CD4-positive, alpha-beta T cell (primary cell): ENCODE results near the gene UBC. TPM values are rescaled to one million over a fixed set of nuclear protein-coding genes. Genes with fewer than 3 reads are reported as not detected.
"Not testable (repeated sequence)": the region's sequence is repeated elsewhere in the genome, so short reads cannot be mapped to it uniquely, and the experiment has no call there.

Experiments
- ATAC-seq: fragments of 200-7000 bp; cut with Tn5 transposase; one replicate; pipeline ENCODE4 v1.10.0; 2022; ENCODE audit warnings: mild to moderate bottlenecking; ENCODE audit not compliant: poor library complexity
- CTCF ChIA-PET: fragments of 350-600 bp; sonication (Branson Sonifier 250); formaldehyde crosslinking; loops from one replicate; lab custom pipeline; 2021; ENCODE audit warnings: antibody characterized with exemption, inconsistent platforms; lab: Charles Lee
- POLR2A ChIA-PET: fragments of 350-600 bp; sonication (Branson Sonifier 250); formaldehyde crosslinking; loops from one replicate; lab custom pipeline; 2021; ENCODE audit warnings: antibody characterized with exemption, inconsistent platforms; lab: Charles Lee
- DNase-seq, 14 experiments: peaks; one replicate each; pipeline ENCODE4 v3.0.0-alpha.2; 2013 to 2020; ENCODE audit warnings: mixed read lengths in 2 of 14
- H3K27ac ChIP-seq, 2 donors: one replicate each; pipeline versions ENCODE4 v1.5.1 to v1.7.0; 2013; ENCODE audit warnings: low read length in 2 of 2, low read depth in 1 of 2, mild to moderate bottlenecking in 1 of 2
- H3K27me3 ChIP-seq, 2 experiments: 1 replicate in 1 of 2; 2 replicates in 1 of 2; pipeline versions ENCODE4 v1.6.1 to v1.7.0; 2013; ENCODE audit warnings: low read length in 2 of 2, control low read depth in 1 of 2, mild to moderate bottlenecking in 1 of 2, moderate library complexity in 1 of 2; ENCODE audit not compliant: insufficient read depth in 2 of 2, control insufficient read depth in 1 of 2
- H3K36me3 ChIP-seq: one replicate; pipeline ENCODE4 v1.6.1; 2013; ENCODE audit warnings: low read length, control low read depth; ENCODE audit not compliant: insufficient read depth
- H3K4me1 ChIP-seq: one replicate; pipeline ENCODE4 v1.6.1; 2013; ENCODE audit warnings: low read length, control low read depth; ENCODE audit not compliant: insufficient read depth
- H3K4me3 ChIP-seq: one replicate; pipeline ENCODE4 v1.5.1; 2013; ENCODE audit warnings: mild to moderate bottlenecking, low read length, moderate library complexity
- H3K9me3 ChIP-seq, 2 experiments: 1 replicate in 1 of 2; 2 replicates in 1 of 2; pipeline versions ENCODE4 v1.6.1 to v1.7.0; 2013; ENCODE audit warnings: low read length in 2 of 2, mild to moderate bottlenecking in 2 of 2, control low read depth in 1 of 2, moderate library complexity in 1 of 2; ENCODE audit not compliant: control insufficient read depth in 1 of 2, insufficient read depth in 1 of 2
- H3K27ac Mint-ChIP-seq: one replicate; pipeline ENCODE4 v1.8.0; 2020; ENCODE audit warnings: mixed read lengths
- H3K27me3 Mint-ChIP-seq: one replicate; pipeline ENCODE4 v1.8.0; 2021; ENCODE audit warnings: mixed read lengths
- H3K36me3 Mint-ChIP-seq: one replicate; pipeline ENCODE4 v1.8.0; 2021; ENCODE audit warnings: low read depth, mixed read lengths
- H3K4me1 Mint-ChIP-seq: one replicate; pipeline ENCODE4 v1.8.0; 2021; ENCODE audit warnings: low read depth, mixed read lengths
- H3K4me3 Mint-ChIP-seq: one replicate; pipeline ENCODE4 v1.8.0; 2020; ENCODE audit warnings: mild to moderate bottlenecking, mixed read lengths
- H3K9me3 Mint-ChIP-seq: one replicate; pipeline ENCODE4 v1.8.0; 2020; ENCODE audit warnings: mixed read lengths
- CTCF ChIP-seq: fragments of 200-600 bp; IDR thresholded peaks from one replicate; pipeline ENCODE4 v1.8.0; 2022; ENCODE audit warnings: antibody characterized with exemption, mild to moderate bottlenecking
- intact Hi-C, 2 experiments: fragments of 100-400 bp; cut with DNase I in 1 of 2; cut with micrococcal nuclease in 1 of 2; formaldehyde crosslinking; loops; one replicate each; pipeline versions ENCODE4 v1.15.1 to v1.9.0; 2023 to 2025; cut with DNase I, micrococcal nuclease
- total RNA-seq, 174 experiments: library from RNA in 2 of 174; stranded (reverse) in 2 of 174; gene quantifications; one replicate each; pipeline ENCODE4 v1.2.3 and lab custom pipeline; 2021 to 2026

The UBC gene
- total RNA-seq, 2 experiments from 2014 or later, result 1,389 to 1,410 TPM

GRCh38 chr12:124888260-124888659 is 26.2 kb downstream of the UBC start:
- intact Hi-C loops, result no loop called here
- CTCF ChIA-PET, result interaction anchor here (0.9 kb wide), 1 partner anchor 19 kb away, joined by 3 read pairs; no protein-coding TSS in a partner anchor
- no peak for ATAC-seq

GRCh38 chr12:124887766-124888165 is 26.7 kb downstream of the UBC start:
- POLR2A ChIA-PET, result interaction anchor here (1.0 kb wide), 1 partner anchor 23 kb away, joined by 3 read pairs; no protein-coding TSS in a partner anchor
- intact Hi-C loops, H3K27ac ChIP-seq, H3K27ac Mint-ChIP-seq, H3K4me3 Mint-ChIP-seq, H3K9me3 ChIP-seq, H3K36me3 ChIP-seq, H3K27me3 ChIP-seq, H3K4me1 Mint-ChIP-seq, H3K27me3 Mint-ChIP-seq, ATAC-seq, H3K36me3 Mint-ChIP-seq, H3K4me3 ChIP-seq, DNase-seq, H3K4me1 ChIP-seq, H3K9me3 Mint-ChIP-seq: not testable (repeated sequence)
- CTCF ChIA-PET, result interaction anchor here (0.9 kb wide), 1 partner anchor 19 kb away, joined by 3 read pairs; no protein-coding TSS in a partner anchor

More at GRCh38 chr12:124888260-124888659, 26.2 kb downstream of the UBC start:
- Mint-ChIP-seq H3K36me3 (no peaks in the 10 kb centered on the region), H3K27ac (no peak overlapping the region), H3K4me3 (no peak overlapping the region), H3K27me3 (no peaks in the 10 kb centered on the region), H3K4me1 (peaks cover 6% of the 10 kb centered on the region), H3K9me3 (no peaks in the 10 kb centered on the region)
- Histone ChIP-seq H3K27ac (no peak overlapping the region), H3K4me3 (no peak overlapping the region), H3K36me3 (no peaks in the 10 kb centered on the region), H3K9me3 (peaks cover 0 to 4% of the 10 kb centered on the region in 2 experiments), H3K27me3 (no peaks in the 10 kb centered on the region), H3K4me1 (no peaks in the 10 kb centered on the region)
- DNase-seq, result no peak
- TF ChIP-seq CTCF, result no peak
- POLR2A ChIA-PET, result no interaction called here

- Histone ChIP-seq H3K27me3 (no peaks in the 10 kb centered on the region), H3K27ac (no peak overlapping the region), H3K36me3 (no peaks in the 10 kb centered on the region), H3K4me1 (peaks cover 8% of the 10 kb centered on the region), H3K9me3 (peaks cover 0 to 1% of the 10 kb centered on the region in 2 experiments), H3K4me3 (no peak overlapping the region)
- Mint-ChIP-seq H3K36me3 (no peaks in the 10 kb centered on the region), H3K27me3 (no peaks in the 10 kb centered on the region), H3K9me3 (no peaks in the 10 kb centered on the region), H3K4me1 (peaks cover 15% of the 10 kb centered on the region), H3K4me3 (no peak overlapping the region), H3K27ac (no peak overlapping the region)
- CTCF ChIA-PET, result no interaction called here
- intact Hi-C loops, result no loop called here
- TF ChIP-seq CTCF, result no peak
- ATAC-seq (no peak), DNase-seq (peak in 1 of 14 experiments; percentile 11)
- POLR2A ChIA-PET, result no interaction called here
Observed at GRCh38 chr12:124884587-124885438, 29.6 kb downstream of the UBC start.
